GM12878 (cell line): ENCODE results near the gene ZNF232. TPM values are rescaled to one million over a fixed set of nuclear protein-coding genes. Genes with fewer than 3 reads are reported as not detected.
"Not testable (repeated sequence)": the region's sequence is repeated elsewhere in the genome, so short reads cannot be mapped to it uniquely, and the experiment has no call there.

Experiments
- ATAC-seq: fragments of 200-7000 bp; cut with Tn5 transposase; 3 replicates; pipeline ENCODE4 v1.9.1; 2020; ENCODE audit warnings: mild to moderate bottlenecking, moderate library complexity
- BruUV-seq: library from RNA; stranded (reverse); fragments of 400-500 nt; replicated peaks from 2 replicates; lab custom pipeline; 2021; lab: Mats Ljungman, UMichigan
- CTCF ChIA-PET: fragments of 300-600 bp; sonication (Branson Sonifier 250); formaldehyde crosslinking; extraction: SDS; loops from one replicate; lab custom pipeline; 2021; ENCODE audit warnings: inconsistent platforms; lab: Yijun Ruan, JAX
- POLR2A ChIA-PET: fragments of 350-600 bp; formaldehyde crosslinking; extraction: SDS; loops from one replicate; lab custom pipeline; 2021; ENCODE audit warnings: inconsistent platforms; lab: Charles Lee
- RAD21 ChIA-PET: fragments of 300-600 bp; sonication (Branson Sonifier 250); formaldehyde crosslinking; loops from one replicate; lab custom pipeline; 2023; ENCODE audit warnings: antibody characterized with exemption; ENCODE audit not compliant: unreplicated experiment; lab: Charles Lee
- SMC1A ChIA-PET: fragments of 300-600 bp; sonication (Branson Sonifier 250); formaldehyde crosslinking; loops from one replicate; lab custom pipeline; 2023; ENCODE audit not compliant: unreplicated experiment, uncharacterized antibody; lab: Charles Lee
- DNase-seq: peaks from one replicate; pipeline ENCODE4 v3.0.0-alpha.2; 2011; ENCODE audit warnings: low read depth, low spot score
- FAIRE-seq: peaks from 3 replicates; lab custom pipeline; 2011; peaks lifted over from hg19 to GRCh38; lab: Jason Lieb, UNC
- H2AFZ ChIP-seq: 2 replicates; pipeline ENCODE4 v1.6.0; 2011; ENCODE audit warnings: low read depth, low read length, control low read depth; ENCODE audit not compliant: control insufficient read depth
- H3K27ac ChIP-seq: 2 replicates; pipeline ENCODE4 v1.5.1; 2011; ENCODE audit warnings: control low read depth; ENCODE audit not compliant: control insufficient read depth, insufficient read depth
- H3K27me3 ChIP-seq, 2 experiments: replicated peaks in 1 of 2; 2 replicates each; pipeline versions ENCODE4 v1.6.0 to v1.6.1; 2011; ENCODE audit warnings: low read length in 1 of 2; ENCODE audit not compliant: control insufficient read depth in 2 of 2, insufficient read depth in 2 of 2
- H3K36me3 ChIP-seq, 2 experiments: 2 replicates each; pipeline ENCODE4 v1.5.1; 2011; ENCODE audit warnings: low read length in 1 of 2; ENCODE audit not compliant: control insufficient read depth in 2 of 2, insufficient read depth in 2 of 2
- H3K4me1 ChIP-seq: 2 replicates; pipeline ENCODE4 v1.6.1; 2011; ENCODE audit warnings: mild to moderate bottlenecking, low read length, moderate library complexity, mixed read lengths; ENCODE audit not compliant: control insufficient read depth, insufficient read depth
- H3K4me2 ChIP-seq: 2 replicates; pipeline ENCODE4 v1.6.0; 2011; ENCODE audit warnings: control low read depth; ENCODE audit not compliant: control insufficient read depth, insufficient read depth
- H3K4me3 ChIP-seq: fragments of 200-600 bp; sonication (generic); 2 replicates; pipeline ENCODE4 v1.5.1; 2016
- H3K79me2 ChIP-seq: 2 replicates; pipeline ENCODE4 v1.6.0; 2011; ENCODE audit warnings: low read length; ENCODE audit not compliant: control insufficient read depth, insufficient read depth
- H3K9ac ChIP-seq: 2 replicates; pipeline ENCODE4 v1.8.0; 2011; ENCODE audit warnings: low read length, control low read depth, mixed read lengths; ENCODE audit not compliant: control insufficient read depth, insufficient read depth
- H3K9me3 ChIP-seq: replicated peaks from 3 replicates; pipeline ENCODE4 v1.5.1; 2011; ENCODE audit warnings: mild to moderate bottlenecking, low read length; ENCODE audit not compliant: control insufficient read depth, insufficient read depth
- H4K20me1 ChIP-seq: 2 replicates; pipeline ENCODE4 v1.6.0; 2011; ENCODE audit not compliant: control insufficient read depth, insufficient read depth
- ASH2L ChIP-seq: fragments of 300-600, 200-600 bp; sonication (generic); IDR thresholded peaks from 2 replicates; pipeline ENCODE4 v1.6.1; 2017; ENCODE audit warnings: low read depth, mild to moderate bottlenecking, borderline replicate concordance
- WGBS: methylation state at CpG from one replicate; pipeline ENCODE4 v1.1.6; 2016; ENCODE audit warnings: low lambda C conversion rate; ENCODE audit not compliant: insufficient replicate concordance, insufficient coverage; ENCODE audit errors: missing lambda C conversion rate; 5-methylcytosine and 5-hydroxymethylcytosine counted together
- in situ Hi-C: fragments of 300-500 bp; cut with MboI; formaldehyde crosslinking; loops from 9 replicates; pipeline ENCODE4 v1.14.3; 2018; ENCODE audit warnings: mixed read lengths
- intact Hi-C: fragments of 100-400 bp; cut with micrococcal nuclease; formaldehyde crosslinking; loops from one replicate; pipeline ENCODE4 v1.14.2; 2022; ENCODE audit not compliant: unreplicated experiment
- polyA plus RNA-seq, 11 experiments: library from polyadenylated mRNA; depleted of rRNA in 4 of 11; unstranded in 6 of 11; stranded (reverse) in 5 of 11; fragments of >200 nt; fragmentation: Nextera tagmentation in 4 of 11; fragmentation: Illumina TruSeq in 1 of 11; extraction: Ambion mirVana in 4 of 11; extraction: Trizol in 1 of 11; gene quantifications; 1 replicate in 1 of 11; 2 replicates in 10 of 11; pipeline versions ENCODE4 v1.2.1 to v1.2.3, GENCODE V29; 2011 to 2016; ENCODE audit warnings: inconsistent platforms in 2 of 11, missing spikeins in 2 of 11, low read depth in 1 of 11
- total RNA-seq, 4 experiments: library from RNA; depleted of rRNA in 3 of 4; stranded (reverse); fragments of >200 nt in 3 of 4; fragmentation: Illumina TruSeq in 1 of 4; extraction: Trizol in 1 of 4; gene quantifications; 2 replicates each; pipeline versions ENCODE4 v1.2.1 to v1.2.3, GENCODE V29; 2013 to 2021
- TF ChIP-seq, protein P1 (sequence below): fragments of 450-650 bp; IDR thresholded peaks from 2 replicates; pipeline ENCODE4 v1.6.1; 2017; ENCODE audit warnings: low read depth, mild to moderate bottlenecking, moderate library complexity

Gene ZNF232
- total and polyA plus RNA-seq, 10 of the 15 experiments (the other 5 are each of a cell fraction or from before 2014, with no cell fraction given), result 10.1 to 15.7 (median 12.9) TPM

GRCh38 chr17:5133311-5133710, 21.6 kb upstream of the ZNF232 start:
- H3K79me2 ChIP-seq, result no peaks in the 10 kb centered on the region
- no peak for FAIRE-seq
- whole genome bisulfite sequencing, result 28% methylated on average over 7 of the region's 8 CpGs
- SMC1A ChIA-PET, result interaction anchor here (0.8 kb wide), 1 partner anchor 20 kb away, joined by 3 read pairs; no protein-coding TSS in a partner anchor
- no peak overlapping the region for H3K27ac ChIP-seq
- H2AFZ ChIP-seq, result no peak overlapping the region
- no peak for ATAC-seq
- no peaks in the 10 kb centered on the region for H3K36me3 ChIP-seq
- no peaks in the 10 kb centered on the region for H3K9me3 ChIP-seq
- no TSS peak for BruUV-seq
- TF ChIP-seq, protein P1, sequence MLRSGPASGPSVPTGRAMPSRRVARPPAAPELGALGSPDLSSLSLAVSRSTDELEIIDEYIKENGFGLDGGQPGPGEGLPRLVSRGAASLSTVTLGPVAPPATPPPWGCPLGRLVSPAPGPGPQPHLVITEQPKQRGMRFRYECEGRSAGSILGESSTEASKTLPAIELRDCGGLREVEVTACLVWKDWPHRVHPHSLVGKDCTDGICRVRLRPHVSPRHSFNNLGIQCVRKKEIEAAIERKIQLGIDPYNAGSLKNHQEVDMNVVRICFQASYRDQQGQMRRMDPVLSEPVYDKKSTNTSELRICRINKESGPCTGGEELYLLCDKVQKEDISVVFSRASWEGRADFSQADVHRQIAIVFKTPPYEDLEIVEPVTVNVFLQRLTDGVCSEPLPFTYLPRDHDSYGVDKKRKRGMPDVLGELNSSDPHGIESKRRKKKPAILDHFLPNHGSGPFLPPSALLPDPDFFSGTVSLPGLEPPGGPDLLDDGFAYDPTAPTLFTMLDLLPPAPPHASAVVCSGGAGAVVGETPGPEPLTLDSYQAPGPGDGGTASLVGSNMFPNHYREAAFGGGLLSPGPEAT, result no peak
- no peak for TF ChIP-seq ASH2L
- TF ChIP-seq, all 136 proteins: peak for 0
- ChIA-PET CTCF (no interaction called here), RAD21 (no interaction called here), POLR2A (no interaction called here)
- Histone ChIP-seq H3K4me1 (no peaks in the 10 kb centered on the region), H3K4me2 (no peak overlapping the region), H3K9ac (no peak overlapping the region), H3K4me3 (no peak overlapping the region), H3K27me3 (no peaks in the 10 kb centered on the region), H4K20me1 (no peaks in the 10 kb centered on the region)
- no peak for DNase-seq
- intact Hi-C loops, result no loop called here
- in situ Hi-C loops, result no loop called here

DNA sequence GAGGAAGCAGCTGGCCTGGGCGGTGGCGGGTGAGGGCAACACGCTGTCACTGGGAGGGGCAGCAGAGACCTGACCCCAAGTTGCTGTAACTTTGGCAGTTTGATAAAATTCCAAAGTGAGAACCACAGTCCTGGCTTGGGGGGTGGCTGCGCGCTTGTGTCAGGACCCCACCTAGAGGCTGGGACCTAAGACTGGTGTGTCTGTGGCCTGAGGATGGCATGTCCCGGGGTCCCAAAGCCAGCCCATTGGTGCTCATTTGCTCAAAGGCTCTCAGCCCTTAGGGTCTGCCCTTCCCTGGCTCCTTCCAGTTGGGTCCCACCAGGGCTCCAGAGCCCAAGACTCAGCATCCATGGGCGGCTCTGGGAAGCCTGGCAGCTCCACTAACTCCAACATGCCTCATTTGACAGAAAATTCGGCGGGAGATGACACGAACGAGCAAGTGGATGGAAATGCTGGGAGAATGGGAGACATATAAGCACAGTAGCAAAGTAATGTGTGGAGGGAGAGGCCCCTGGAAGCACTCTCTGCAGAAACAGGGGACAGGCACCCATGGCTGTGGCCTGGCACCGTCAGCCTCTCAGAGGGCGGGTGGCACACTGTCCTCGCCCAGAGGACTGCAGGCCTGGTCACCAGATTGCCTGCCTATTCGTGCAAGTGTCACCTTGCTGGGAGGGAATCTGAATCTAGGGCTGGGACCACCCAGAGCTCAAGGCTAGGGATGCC, 21.0 kb upstream of the ZNF232 start:
- H3K36me3 ChIP-seq, H3K4me3 ChIP-seq, POLR2A ChIA-PET, H3K27ac ChIP-seq, H2AFZ ChIP-seq, in situ Hi-C loops, H3K4me1 ChIP-seq, H4K20me1 ChIP-seq, DNase-seq, BruUV-seq, FAIRE-seq, ATAC-seq, H3K9ac ChIP-seq, CTCF ChIA-PET, RAD21 ChIA-PET, H3K9me3 ChIP-seq, H3K4me2 ChIP-seq, H3K27me3 ChIP-seq, intact Hi-C loops, H3K79me2 ChIP-seq: not testable (repeated sequence)
- SMC1A ChIA-PET, result interaction anchor here (0.8 kb wide), 1 partner anchor 19 kb away, joined by 3 read pairs; no protein-coding TSS in a partner anchor
- WGBS, result 62% methylated on average over 15 of the region's 15 CpGs

DNA sequence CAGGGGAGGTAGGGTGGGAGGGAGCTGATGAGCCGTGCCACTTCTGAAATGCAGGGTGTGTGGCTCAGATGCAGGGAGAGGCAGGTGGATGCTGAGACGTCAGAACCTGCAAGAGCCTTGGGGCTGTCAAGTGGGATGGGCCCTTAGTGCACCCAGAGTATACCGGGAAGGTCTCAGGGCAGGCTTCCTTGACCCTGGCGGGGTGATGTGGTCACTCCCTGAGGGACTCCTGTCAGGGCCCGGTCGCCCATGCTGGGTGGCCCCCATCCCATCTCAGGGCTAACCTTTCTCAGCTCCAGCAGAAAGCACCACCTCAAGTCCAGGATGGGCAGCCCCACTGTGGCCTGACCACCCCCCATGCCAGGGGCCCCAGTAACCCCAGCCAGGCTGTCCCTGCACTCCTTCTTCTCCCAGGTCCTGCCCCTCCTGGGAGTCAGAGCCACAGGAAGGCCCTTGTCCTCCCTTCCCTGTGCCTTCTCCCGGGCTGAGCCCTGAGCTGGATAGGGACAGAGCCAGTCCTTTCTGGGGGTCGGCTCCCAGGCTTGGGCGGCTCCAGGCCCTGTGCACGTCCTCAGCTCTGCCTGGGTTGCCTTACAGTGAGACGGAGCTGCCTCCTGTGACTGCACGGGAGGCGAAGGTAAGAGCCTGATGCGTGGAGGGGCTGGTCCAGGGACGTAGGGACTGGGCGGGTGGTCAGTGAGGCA, 20.3 kb upstream of the ZNF232 start:
- DNase-seq, H3K4me1 ChIP-seq, H3K4me2 ChIP-seq, H2AFZ ChIP-seq, RAD21 ChIA-PET, H4K20me1 ChIP-seq, H3K9me3 ChIP-seq, H3K9ac ChIP-seq, ATAC-seq, intact Hi-C loops, H3K27me3 ChIP-seq, CTCF ChIA-PET, BruUV-seq, FAIRE-seq, H3K27ac ChIP-seq, POLR2A ChIA-PET, H3K4me3 ChIP-seq, in situ Hi-C loops, SMC1A ChIA-PET, H3K36me3 ChIP-seq, H3K79me2 ChIP-seq: not testable (repeated sequence)
- WGBS, result 43% methylated on average over 16 of the region's 16 CpGs
